ENCODE data around the gene MIGA1.
"Not testable (repeated sequence)": the region's sequence is repeated elsewhere in the genome, so short reads cannot be mapped to it uniquely, and the experiment has no call there.

MIGA1 gene

GRCh38 chr1:77850082-77850481 lies 70.6 kb downstream of the MIGA1 start:
- DNase-seq = no peak

GRCh38 chr1:77857552-77857951 lies 78.1 kb downstream of the MIGA1 start:
- no peak for DNase-seq

- no peak for DNase-seq
Observed at GRCh38 chr1:77858725-77859124, 79.3 kb downstream of the MIGA1 start.

GRCh38 chr1:77859248-77859647 lies 79.8 kb downstream of the MIGA1 start:
- DNase-seq = no peak

- DNase-seq = no peak
Observed at GRCh38 chr1:77866296-77866695, 86.8 kb downstream of the MIGA1 start.

- no peak for DNase-seq
Observed at GRCh38 chr1:77872645-77873044, 93.2 kb downstream of the MIGA1 start.

- no peak for DNase-seq
Observed at GRCh38 chr1:77873461-77873860, 94.0 kb downstream of the MIGA1 start.

GRCh38 chr1:77874804-77875445 lies 95.5 kb downstream of the MIGA1 start:
- DNase-seq = no peak

- no peak for DNase-seq
Observed at GRCh38 chr1:77876884-77877283, 97.4 kb downstream of the MIGA1 start.

GRCh38 chr1:77881061-77881460 lies 101.6 kb downstream of the MIGA1 start:
- no peak for DNase-seq

- DNase-seq = no peak
Observed at GRCh38 chr1:77882411-77882810, 103.0 kb downstream of the MIGA1 start.

GRCh38 chr1:77888081-77888780 lies 108.8 kb downstream of the MIGA1 start, which contains the start of gene NEXN:
Gene NEXN (plus strand): TSS chr1:77888624. CDS start chr1:77916107, 27,483 bp downstream.
- no peak for DNase-seq

- no peak for DNase-seq
Observed at GRCh38 chr1:77888781-77889642, 109.6 kb downstream of the MIGA1 start.

GRCh38 chr1:77889671-77890070 lies 110.2 kb downstream of the MIGA1 start:
- no peak for DNase-seq

- no peak for DNase-seq
Observed at GRCh38 chr1:77891200-77891599, 111.8 kb downstream of the MIGA1 start.

- no peak for DNase-seq
Observed at GRCh38 chr1:77899647-77900320, 120.3 kb downstream of the MIGA1 start.

- peak; percentile 5 to 32 for DNase-seq
Observed at GRCh38 chr1:77900687-77901293, 121.3 kb downstream of the MIGA1 start.

GRCh38 chr1:77905603-77906002 lies 126.2 kb downstream of the MIGA1 start:
- DNase-seq = no peak

GRCh38 chr1:77906019-77906545 lies 126.6 kb downstream of the MIGA1 start:
- DNase-seq = peak; percentile 52 to 56

- DNase-seq = no peak
Observed at GRCh38 chr1:77906624-77907023, 127.2 kb downstream of the MIGA1 start.

GRCh38 chr1:77910116-77910515 lies 130.7 kb downstream of the MIGA1 start:
- no peak for DNase-seq

- not testable (repeated sequence) for DNase-seq
Observed at GRCh38 chr1:77918918-77919317, 139.5 kb downstream of the MIGA1 start.

All from AML-193 (cell line).